Activated gamma-delta T cell treated with anti-CD3 and anti-CD28 coated beads, Interleukin-2, amount 50 U/mL, for 16 hours (primary cell): ENCODE results near the gene SLC10A1.
A peak's percentile ranks its signal among the peaks of the same experiment; 100 is the strongest.
"Not testable (repeated sequence)": the region's sequence is repeated elsewhere in the genome, so short reads cannot be mapped to it uniquely, and the experiment has no call there.

ENCODE experiments used
- DNase-seq: peaks from one replicate; pipeline ENCODE4 v3.0.0-alpha.2; 2020; ENCODE audit warnings: low read depth

Gene SLC10A1

DNA sequence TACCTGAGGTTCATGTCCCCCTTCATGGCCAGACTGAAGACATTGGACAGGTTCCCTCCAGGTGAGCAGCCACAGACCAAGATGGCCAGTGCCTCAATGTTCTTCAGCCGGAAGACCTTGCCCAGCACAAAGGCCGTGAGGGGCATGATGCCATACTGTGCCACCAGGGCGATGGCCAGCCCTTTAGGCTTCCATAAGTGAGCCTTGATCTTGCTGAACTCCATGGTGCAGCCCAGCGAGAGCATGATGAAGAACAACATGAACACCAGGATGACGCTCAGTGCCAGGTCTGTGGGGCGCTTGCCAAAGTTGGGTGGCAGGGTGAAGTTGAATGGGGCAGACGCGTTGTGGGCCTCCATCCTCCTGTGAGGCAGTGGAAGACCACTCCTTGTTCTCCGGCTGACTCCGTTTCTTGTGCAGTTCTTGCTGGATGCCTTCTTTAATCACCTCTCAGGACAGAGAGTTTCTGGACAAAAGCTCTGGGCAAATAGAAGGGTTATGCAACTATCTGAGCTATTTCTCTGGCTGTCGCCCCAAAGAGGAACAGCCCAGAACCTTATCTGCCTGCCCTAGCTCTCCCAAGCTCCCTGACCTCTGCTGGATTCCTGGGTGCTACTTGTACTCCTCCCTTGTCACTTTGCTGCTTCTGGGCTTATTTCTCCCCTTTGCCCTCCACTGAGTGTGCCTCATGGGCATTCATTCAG is at the start of gene SLC10A1:
TSS of gene SLC10A1 (minus strand) at position 445 of the 704 bp plus-strand sequence. CDS start at position 359, 86 bp downstream.
- no peak for DNase-seq

DNA sequence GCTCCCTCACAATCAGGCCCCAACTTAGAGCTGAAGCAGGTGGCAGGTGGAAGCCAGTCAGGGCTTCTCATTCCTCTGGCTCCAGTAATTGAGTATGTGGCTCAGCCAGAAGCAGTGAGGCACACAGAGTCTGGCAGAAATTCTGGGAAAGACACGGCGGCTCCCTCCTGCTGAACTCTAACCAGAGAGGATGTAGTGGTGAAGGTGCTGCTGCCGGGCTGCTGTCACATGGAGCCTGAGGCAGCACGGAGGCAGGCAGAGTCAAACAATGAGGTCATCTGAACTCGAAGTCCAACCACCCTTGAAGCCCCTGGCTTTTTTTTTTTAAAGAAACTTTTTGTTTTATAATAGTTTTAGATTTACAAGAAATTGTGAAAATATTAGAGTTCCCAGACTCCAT is 48.7 kb upstream of the SLC10A1 start:
- DNase-seq, result no peak

DNA sequence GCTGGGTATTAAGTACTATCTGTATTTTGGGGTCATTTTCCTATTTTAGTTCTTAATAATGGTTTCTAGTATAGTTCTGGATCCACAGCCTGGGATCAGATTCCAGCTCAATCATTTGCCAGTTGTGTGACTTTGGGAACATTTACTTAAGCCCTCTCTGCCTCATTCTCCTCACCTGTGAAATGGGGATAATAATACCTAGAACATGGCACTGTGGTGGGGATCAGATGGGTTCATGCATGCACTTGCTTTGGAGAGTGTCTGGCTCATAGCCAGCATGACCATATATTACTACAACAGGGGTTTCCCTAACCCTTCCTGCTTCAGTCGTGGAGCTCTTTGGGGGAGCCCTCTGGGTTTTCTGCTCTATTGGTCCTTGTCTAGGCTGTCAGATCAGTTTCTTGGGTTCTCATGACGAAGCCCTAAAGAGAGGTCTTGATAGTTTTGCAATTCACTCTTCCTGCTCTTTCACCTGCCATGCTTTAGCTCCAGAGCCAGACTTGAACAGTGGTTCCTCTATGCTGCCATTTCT is 48.1 kb upstream of the SLC10A1 start:
- no peak for DNase-seq

DNA sequence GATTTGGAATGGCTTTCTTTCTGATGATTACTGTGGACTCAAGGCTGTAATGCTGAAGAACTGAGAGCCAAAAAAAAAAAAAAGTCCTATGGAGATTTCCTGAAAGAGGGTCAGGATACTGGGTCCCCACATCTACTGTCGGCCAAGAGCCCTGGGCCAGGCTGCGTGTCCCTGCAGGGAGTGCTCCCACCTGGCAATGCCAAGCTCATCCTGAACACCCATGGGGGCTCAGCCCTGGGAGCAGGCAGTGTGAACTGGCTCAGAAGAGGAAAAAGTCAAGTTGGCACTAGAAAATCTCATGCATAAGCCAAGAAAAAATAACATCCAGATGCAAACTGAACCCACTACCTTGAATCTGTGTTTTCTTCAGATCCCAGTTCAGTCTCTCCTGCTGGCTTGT is 47.1 kb upstream of the SLC10A1 start:
- DNase-seq, result no peak

DNA sequence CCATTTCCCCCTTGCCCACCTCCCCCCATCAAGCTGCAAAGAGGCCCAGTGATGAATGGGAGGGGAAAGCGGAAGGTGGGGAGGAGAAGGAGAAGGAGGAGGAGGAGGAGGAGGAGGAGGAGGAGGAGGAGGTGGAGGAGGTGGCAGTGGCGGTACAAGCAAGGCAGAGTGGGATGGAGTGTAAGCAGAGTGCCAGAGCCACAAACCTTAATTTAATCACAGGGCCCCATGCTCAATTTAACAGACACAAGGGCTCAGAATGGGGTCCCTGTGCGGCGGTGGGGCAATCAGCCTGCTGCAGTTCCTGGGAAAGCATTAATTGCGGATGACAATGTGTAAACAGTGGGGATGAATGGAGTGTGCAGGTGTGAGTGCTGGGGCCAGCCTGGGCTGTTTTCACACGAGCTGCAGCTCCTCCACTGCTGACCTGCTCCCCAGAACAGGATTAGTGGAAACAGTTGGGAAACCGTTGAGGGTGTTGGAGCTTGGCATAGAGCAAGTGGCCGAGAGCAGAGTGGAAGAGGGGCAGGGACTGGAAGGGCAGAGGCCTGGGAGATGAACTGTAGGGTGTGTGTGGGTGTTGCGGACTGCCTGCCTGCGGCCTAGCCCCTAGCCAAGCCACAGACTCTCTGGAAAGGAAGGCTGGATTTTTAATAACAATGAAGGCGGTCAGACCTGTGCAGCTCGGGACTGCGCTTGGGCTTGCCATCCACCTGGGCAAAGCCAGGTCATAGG is 45.8 kb upstream of the SLC10A1 start:
- DNase-seq, result no peak

DNA sequence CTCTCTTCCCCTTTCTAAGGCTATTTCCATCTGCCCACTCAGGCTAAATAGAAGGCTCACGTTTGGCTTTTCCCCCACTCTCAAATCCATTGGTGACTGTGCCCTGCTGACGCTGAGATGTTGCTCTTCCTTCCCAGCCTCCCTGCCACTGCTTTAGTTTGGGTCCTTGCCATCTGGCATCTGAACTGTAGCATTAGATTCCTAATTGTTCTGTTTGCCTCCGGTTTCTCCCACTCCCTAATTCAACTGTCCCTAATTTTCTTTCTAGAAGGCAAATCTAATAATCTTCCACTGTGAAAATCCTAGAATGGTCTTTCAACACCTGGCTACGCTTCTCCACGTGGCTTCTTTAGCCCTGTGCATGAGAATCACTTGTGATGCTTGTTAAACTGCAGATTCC is 44.6 kb upstream of the SLC10A1 start:
- no peak for DNase-seq

DNA sequence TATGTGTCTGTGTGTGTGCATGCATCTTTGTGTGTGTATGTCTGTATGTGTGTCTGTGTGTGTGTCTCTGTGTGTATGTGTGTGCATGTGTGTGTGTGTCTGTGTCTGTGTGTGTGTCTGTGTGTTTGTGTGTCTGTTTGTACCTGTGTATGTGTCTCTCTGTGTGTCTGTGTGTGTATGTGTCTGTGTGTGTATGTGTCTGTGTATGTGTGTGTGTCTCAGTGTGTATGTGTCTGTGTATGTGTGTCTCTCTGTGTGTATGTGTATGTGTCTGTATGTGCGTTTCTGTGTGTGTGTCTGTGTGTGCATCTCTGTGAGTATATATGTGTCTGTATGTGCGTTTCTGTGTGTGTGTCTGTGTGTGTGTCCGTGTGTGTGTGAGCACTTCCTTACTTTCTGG is 42.6 kb upstream of the SLC10A1 start:
- DNase-seq, result no peak

DNA sequence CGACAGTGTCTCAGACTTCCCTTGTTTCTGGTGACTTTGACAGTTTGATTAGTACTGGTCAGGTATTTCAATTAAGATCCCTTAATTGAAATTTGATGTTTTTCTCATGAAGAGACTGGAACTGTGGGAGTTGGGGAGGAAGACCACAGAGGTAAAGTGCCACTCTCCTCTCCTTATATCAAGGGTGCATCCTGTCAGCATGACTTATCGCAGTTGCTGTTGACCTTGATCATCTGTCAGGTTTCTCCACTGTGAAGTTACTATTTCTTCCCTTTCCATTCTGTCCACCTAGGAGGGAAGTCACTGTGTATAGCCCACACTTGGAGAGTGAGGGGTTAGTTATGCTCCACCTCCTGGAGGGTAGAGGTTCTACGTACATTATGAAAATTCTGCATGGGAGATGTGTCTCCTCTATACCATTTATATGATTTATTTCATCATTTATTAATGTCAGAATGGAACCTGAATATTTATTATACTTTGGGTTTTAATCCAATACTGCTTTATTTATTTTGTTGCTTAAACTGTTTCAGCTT is 41.9 kb upstream of the SLC10A1 start:
- DNase-seq, result no peak

DNA sequence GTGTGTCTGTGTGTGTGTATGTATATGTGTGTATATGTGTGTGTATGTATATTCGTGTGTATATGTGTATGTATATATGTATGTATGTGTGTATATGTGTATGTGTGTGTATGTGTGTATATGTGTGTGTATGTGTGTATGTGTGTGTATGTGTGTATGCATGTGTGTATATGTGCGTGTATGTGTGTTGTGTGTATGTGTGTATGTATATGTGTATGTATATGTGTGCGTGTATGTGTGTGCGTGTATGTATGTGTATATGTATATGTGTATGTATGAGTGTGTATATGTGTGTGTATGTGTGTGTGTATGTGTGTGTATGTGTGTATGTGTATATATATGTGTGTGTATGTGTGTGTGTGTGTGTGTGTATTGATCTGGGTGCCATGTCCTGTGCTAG is 31.8 kb upstream of the SLC10A1 start:
- DNase-seq, result no peak

DNA sequence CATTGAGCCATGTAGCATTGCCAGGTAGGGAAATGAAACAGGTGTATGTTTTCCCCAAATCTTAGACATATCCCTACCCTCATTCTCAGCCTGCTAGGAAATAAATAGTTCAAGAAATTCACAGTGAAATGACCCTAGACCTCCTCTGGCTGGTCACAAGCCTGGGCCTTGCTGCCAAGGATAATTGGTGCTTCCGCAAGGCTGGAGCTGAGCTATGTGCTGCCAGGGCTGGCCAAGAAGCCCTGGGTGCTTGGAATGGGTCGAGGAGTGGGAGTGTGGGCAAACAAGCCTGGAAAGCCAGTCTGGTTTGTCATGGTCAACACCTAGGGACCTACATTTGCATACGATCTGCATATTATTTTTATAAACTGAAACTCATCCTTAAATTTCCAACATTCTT is 31.3 kb upstream of the SLC10A1 start:
- no peak for DNase-seq

DNA sequence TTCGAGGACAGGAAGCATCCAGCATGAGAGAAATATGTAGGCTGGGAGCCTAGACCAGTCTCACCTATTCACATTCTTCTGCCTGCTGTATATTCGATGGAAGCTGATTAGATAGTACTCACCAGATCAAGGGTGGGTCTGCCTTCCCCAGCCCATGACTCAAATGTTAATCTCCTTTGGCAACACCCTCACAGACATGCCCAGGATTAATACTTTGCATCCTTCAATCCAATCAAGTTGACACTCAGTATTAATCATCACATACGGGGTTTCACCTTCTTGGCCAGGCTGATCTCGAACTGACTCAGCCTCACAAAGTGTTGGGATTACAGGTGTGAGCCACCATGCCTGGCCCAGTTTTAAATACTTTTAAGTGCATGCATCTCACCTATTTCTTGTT is 30.5 kb upstream of the SLC10A1 start:
- no peak for DNase-seq

DNA sequence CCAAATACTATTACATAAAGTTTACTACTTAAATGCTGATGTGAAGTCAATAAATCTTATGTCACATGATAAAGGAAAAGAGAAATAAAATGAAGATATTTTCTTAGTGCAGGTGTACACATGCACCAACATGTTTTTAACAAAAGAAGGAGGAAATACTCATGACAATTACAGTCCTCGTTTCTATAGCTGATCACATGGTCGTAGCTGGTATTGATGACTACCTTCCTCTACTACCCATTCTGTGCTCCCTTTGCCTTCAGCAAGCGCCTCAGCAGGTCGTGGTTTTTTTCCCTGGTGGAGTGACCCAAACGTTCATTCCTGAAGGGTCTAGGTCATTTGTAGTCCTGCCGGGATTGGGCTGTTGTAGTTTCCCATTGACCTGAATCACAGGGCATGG is 25.4 kb upstream of the SLC10A1 start:
- DNase-seq, result no peak

DNA sequence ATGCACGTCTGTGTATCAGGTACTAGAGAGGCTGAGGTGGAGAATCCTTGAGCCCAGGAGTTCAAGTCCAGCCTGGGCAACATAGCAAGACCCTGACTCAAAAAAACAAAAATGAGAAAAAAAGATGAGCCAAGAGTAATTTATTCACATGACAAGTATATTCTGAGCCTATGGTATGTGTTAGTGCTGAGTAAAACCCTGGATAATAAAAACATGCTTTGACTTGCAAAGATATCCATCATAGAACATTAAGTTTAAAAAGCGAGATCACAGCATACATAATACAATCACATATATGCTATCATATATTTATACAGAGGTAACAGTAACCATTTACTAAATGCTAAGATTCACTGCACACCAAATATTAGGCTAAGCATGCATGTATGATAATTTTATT is 23.9 kb upstream of the SLC10A1 start:
- no peak for DNase-seq

DNA sequence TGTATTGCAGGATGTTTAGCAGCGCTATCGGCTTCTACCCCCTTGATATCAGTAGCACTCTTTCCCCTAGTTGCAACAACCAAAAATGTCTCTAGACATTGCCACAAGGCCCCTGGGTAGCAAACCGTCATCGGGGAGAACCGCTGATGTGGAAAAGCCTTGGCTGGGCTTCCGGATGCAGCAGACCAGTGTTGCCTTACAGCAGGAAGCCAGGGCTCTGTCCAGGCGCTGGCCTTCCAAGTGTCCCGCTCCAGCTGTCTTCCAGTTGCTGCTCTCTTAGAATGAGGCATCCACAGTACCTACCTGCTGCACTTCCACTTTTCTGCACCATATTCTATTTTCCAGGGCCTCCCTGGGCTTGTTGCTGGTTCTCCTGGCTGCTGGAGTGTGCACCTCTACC is 22.6 kb upstream of the SLC10A1 start:
- DNase-seq, result no peak

DNA sequence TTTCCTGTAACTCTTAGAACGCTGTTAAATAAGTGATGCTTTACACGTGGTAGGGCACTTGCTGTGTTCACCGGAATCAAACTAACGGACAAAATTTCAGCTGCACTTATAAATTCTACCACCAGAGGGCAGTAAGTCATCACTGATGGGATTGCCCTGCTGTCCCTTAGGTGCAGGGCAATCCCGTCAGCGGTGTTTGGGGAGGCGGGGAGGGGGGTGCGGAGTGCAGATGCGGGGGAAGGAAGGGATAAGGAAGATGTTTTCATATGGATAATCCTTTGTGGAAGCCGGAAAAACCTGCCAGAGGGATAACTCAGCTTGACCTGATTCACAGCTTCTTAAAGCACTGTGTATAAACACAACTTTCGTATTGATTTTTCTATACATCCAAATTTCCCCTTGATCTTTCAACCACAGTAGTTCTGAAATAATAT is 21.7 kb upstream of the SLC10A1 start:
- peak; percentile 31 for DNase-seq

DNA sequence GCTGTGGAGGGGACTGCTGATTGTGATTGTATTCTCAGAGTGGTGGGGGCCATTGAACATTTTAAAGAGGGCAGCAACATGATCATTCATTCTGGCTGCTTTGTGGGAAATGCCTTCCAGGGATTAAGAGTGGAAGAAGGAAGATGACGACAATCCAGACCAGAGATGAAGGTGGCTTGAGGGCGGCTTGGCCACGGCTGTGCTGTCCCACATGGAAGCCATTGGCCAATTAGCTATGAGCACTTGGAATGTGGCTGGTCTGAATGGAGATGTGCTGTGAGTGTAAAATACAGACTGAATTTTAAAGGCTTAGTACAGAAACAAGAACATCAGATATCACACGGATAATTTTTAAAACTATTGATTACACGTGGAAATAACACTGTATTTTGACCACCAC is 19.2 kb upstream of the SLC10A1 start:
- no peak for DNase-seq

DNA sequence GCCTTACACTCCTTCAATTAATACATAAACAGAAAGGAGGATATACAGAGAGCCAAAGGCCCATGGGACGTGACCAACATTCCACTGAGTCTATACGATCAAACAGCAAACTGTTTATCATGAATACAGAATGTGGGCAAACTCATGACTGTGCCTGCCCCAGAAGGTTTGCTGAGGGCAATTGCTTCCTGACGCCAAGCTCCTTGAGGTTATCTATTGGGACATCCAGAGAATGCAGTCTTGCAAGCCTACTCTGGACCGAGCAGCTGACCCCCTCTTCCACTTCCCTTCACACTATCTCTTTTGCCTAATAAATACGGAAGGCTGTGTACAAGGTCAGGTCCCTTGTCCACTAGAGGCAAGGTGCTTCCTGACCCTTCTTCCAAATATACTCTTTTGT is 18.5 kb upstream of the SLC10A1 start:
- DNase-seq, result no peak

DNA sequence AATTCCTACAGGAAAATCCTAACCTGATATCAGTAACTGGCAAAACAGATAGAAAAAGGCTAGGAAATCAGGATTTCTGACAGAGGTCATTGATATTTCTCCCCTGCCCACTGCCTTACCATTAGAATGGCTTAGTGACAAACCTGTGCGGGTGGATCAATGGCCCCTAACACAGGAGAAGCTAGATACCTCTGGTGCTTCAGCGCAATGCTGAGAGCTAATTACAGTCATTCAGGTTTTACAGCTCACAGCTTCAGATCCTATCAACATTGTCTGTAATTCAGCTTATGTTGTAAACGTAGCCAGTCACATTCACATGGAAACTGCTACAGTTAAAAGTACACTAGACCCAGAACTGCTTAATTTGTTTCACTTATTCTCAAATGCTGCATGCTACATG is 17.4 kb upstream of the SLC10A1 start:
- no peak for DNase-seq

DNA sequence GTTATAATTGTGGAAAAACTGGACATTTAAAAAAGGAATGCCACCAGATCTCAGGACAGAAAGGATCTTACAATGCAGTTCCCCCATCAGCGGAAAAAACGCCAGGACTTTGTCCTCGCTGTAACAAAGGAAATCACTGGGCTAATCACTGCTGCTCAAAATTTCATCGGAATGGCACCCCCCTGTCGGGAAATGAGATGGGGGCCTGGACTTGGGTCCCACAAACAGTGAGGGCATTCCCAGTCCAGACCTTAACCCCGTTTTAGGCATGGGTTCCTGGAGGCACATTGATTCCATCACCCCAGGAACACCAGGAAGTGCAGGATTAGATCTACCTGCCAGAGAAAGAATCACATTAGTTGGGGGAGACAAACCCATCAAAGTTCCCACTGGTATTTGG is 16.3 kb upstream of the SLC10A1 start:
- not testable (repeated sequence) for DNase-seq

DNA sequence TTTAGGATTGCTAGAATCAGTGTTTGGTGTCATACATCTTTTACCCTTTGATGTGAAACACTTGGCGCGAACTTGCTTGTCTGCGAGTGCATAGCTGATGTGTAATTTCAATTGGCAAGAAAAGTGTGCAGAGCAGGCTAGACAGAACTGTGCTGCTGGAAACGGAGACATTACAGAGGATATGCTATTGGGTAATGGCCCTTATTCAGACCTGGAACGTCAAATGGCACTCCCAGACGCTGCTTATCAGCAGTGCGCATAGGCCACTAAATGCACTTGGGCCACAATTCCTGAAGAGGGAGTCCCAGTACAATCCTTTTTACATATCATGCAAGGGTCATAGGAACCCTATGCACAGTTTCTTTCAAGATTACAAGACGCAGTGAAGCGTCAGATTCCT is 15.7 kb upstream of the SLC10A1 start:
- DNase-seq, result no peak

DNA sequence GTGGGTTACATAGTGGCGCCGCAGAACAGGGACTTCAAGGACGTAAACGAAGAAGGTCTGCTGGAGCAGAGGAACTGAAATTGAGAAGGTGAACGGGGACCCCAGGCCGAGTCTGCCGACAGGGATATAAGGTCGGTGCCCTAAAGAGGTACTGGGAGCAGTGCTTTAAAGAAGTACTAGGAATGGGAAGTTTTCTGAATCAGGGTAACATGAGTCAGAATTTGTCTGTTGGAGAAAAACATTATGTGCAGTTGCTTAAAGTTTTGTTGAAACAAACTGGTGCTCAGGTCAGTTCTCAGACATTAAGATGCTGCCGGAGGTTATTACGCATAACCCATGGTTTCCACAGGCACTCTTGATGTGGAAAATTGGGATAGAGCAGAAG is 14.8 kb upstream of the SLC10A1 start:
- no peak for DNase-seq

DNA sequence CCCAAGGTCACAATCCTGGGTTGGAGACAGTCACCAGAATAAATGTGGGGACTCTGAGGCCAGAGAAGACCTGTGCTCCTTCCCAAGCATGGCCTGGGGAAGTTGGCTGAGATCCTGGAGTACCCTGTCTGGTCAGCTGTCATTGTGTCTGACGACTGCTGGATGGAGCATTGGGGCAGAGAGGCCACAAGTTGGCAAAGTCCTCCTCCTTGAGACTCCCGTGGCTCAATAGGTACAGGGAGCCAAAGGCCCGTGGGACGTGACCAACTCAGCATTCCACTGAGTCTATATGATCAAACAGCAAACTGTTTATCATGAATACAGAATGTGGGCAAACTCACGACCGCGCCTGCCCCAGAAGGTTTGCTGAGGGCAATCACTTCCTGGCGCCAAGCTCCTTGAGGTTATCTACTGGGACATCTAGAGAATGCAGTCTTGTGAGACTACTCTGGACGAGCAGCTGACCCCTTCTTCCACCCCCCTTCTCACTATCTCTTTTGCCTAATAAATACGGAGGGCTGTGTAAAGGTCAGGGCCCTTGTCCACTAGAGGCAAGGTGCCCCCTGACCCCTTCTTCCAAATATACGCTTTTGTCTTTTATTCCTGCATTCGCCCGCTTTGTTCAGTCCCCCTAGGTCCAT is 14.3 kb upstream of the SLC10A1 start:
- DNase-seq, result no peak
